Measurements from ENCODE around the gene HTATSF1.

HTATSF1 gene

DNA sequence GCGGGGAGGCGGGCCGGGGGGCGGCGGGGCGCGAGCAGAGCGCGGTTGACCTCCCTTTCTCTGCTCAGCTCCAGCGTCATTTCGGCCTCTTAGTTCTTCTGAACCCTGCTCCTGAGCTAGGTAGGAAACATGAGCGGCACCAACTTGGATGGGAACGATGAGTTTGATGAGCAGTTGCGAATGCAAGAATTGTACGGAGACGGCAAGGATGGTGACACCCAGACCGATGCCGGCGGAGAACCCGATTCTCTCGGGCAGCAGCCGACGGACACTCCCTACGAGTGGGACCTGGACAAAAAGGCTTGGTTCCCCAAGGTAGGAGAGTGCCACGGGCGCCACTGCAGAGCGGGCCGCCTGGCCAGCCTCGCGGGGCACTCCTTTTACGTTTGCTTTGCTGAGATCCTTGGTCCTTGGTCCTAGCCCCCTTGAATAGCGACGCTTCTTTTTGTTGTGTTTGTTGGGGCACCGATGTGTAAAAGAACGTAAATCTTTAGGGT is at the start of gene HTATSF1:
TSS of gene HTATSF1 (plus strand) at position 37 of the 497 bp plus-strand sequence. CDS start at position 130, 93 bp downstream.
- DNase-seq: no peak

- no peak for DNase-seq
Observed at GRCh38 chrX:136447968-136448367, 49.4 kb upstream of the HTATSF1 start.

GRCh38 chrX:136450050-136450830 is 47.2 kb upstream of the HTATSF1 start:
- no peak for DNase-seq

- no peak for DNase-seq
Observed at GRCh38 chrX:136452614-136453013, 44.8 kb upstream of the HTATSF1 start.

DNA sequence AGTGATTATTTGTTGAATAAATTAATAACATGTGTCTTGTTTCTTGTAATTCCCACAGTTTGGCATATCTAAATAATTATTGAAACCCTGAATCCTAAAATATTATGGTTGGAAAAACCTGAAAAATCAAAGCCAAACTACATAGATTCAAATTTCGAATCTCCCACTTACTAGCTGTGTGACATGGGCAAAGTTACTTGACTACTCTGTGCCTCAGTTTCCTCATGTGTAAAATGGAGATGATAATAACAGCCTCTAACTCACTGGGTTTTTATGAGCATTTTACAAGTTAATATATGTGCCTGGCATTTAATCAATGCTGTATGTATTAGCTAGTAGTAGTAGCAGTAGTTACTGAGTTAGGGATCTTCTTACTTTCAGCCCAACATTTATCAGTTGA is 44.3 kb upstream of the HTATSF1 start:
- DNase-seq: no peak

GRCh38 chrX:136453771-136454170 is 43.6 kb upstream of the HTATSF1 start:
- DNase-seq: no peak

DNA sequence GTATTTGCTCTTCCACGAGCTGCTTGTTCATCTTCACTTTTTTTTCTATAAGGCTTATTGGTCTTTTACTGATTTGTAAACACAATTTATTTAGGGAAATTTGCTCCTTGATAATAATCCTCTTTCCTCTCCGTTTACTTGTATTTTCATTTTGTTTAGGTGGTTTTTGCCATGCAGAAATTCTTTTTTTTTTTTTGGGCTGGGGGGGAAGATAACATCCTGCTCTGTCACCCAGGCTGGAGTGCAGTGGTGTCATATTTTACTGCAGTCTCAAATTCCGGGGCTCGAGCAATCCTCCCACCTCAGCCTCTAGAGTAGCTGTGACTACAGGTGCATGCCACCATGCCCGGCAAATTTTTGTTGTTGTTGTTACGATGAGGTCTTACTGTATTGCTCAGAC is 41.3 kb upstream of the HTATSF1 start:
- no peak for DNase-seq

GRCh38 chrX:136457303-136457917 is 40.0 kb upstream of the HTATSF1 start:
- DNase-seq: no peak

- DNase-seq: no peak
Observed at GRCh38 chrX:136464589-136464988, 32.8 kb upstream of the HTATSF1 start.

- no peak for DNase-seq
Observed at GRCh38 chrX:136467303-136467702, 30.1 kb upstream of the HTATSF1 start.

DNA sequence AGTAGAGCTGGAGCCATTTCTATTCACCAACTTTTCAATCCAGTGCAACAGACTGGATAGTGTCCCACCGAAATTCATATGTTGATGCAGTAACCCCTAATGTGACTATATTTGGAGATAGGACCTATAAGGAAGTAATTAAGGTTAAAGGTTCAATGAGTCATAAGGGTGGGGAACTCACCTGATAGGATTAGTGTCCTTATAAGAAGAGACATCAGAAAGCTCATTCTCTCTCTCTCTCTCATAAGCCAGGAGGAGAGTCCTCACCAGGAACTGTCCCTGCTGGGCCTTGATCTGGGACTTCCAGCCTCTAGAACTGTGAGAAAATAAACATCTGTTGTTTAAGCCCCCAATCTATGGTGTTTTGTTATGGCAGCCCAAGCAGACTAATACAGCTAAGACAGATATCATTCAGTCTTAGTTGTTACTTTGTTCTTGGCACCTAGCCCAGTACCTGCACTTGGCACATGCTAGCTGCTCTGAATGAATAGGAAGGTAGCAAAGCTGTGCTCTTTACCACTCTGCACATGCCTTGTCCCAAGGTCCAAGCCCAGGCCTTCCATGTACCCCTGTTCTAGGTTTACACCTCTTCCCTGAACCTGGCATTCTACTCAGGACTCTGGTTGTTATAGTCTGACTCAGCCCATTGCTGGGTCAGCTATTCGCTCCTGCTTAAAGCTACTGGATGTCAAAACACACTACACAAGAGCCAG is 28.8 kb upstream of the HTATSF1 start:
- no peak for DNase-seq

- DNase-seq: no peak
Observed at GRCh38 chrX:136473663-136474062, 23.7 kb upstream of the HTATSF1 start.

- no peak for DNase-seq
Observed at GRCh38 chrX:136475236-136475635, 22.2 kb upstream of the HTATSF1 start.

DNA sequence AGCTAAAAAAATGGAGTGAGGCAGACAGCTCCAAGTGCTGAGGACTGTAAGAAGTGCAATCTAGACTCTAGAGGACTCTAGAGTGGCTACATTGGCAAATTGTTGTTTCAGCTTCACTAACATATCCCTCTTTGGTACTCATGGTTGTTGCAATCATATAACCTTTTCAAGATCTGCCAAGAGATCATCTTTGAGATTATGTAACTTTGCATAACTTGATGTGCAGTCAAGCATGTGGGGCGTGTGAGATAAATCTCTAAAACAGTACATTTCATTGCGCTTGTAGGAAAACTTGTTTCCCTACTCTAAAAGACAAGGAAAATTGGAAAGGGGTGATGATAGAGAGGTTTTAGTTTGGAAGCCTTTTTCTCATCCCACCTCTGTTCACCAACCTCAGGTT is 20.9 kb upstream of the HTATSF1 start:
- DNase-seq: no peak

DNA sequence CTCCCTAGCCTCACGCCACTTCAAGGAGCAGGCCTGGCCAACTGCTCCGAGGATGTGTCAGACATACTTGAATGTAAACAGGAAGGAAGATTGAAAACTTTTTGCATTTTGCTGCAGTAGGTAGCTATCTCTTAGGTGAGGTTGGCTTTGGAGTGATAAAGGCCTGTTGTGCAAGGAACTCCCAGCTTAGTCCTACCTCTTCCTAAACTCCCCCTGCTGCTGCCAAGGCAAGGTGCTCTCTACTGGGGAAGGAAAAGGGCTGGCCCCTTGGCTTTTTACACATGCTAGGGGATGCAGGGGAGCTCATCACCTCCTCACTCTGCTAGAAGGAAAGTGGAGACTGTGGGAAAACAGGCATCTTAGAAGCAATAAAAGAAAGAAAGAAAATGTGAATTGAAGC is 20.4 kb upstream of the HTATSF1 start:
- peak; percentile 4 for DNase-seq

DNA sequence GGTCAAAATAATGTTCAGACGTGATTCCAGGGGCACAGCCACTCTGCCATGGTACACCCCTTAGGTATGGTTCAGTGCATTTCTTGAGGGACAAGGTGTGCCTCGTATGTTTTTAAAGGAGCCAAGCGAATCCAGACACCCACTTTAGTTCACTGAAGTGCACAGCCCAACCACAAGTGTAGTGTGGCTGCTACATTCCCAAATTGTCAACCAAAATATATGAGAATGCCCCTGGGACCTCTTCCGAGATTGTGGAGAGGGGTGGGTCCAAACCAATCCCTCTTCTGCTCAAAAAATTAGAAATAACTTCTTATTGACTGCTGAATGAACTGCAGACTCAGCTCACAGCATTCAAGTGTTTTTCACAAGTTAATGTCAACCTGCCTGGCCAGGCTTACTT is 17.0 kb upstream of the HTATSF1 start:
- DNase-seq: no peak

GRCh38 chrX:136487647-136488046 is 9.7 kb upstream of the HTATSF1 start, which contains the start of gene BRS3:
BRS3 (plus strand) TSS chrX:136487947; CDS start chrX:136488115, 168 bp downstream.
- DNase-seq: no peak

GRCh38 chrX:136488706-136489105 is 8.7 kb upstream of the HTATSF1 start:
- DNase-seq: no peak

- no peak for DNase-seq
Observed at GRCh38 chrX:136491832-136492231, 5.6 kb upstream of the HTATSF1 start.

GRCh38 chrX:136493011-136493410 is 4.4 kb upstream of the HTATSF1 start:
- DNase-seq: no peak

DNA sequence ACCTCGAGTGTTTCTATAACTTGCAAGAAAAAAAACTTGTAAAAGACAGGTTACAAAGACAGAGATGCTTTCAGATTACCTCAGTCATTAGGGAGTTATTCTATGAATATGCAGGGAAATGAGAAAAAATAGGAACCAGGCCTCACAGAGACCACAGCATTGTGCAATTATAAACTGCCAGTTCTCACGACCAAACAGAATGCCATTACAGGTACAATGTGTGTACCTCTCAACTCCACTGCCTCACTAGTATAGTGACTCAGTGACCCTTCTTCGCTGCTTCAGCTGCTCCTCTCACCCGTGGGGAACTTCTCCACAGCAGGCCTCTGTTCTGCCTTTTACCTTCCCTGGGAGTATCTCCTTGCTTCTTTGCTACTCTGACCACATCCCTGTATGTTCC is 2.3 kb upstream of the HTATSF1 start:
- no peak for DNase-seq

GRCh38 chrX:136496186-136496763 is 1.1 kb upstream of the HTATSF1 start:
- DNase-seq: no peak
